Measurements from ENCODE around the gene RNF17. TPM values are rescaled to one million over a fixed set of nuclear protein-coding genes. Genes with fewer than 3 reads are reported as not detected.

RNF17 gene
- total and polyA plus RNA-seq, 10 of the 15 experiments (the other 5 are each of a cell fraction or from before 2014, with no cell fraction given) = not detected

DNA sequence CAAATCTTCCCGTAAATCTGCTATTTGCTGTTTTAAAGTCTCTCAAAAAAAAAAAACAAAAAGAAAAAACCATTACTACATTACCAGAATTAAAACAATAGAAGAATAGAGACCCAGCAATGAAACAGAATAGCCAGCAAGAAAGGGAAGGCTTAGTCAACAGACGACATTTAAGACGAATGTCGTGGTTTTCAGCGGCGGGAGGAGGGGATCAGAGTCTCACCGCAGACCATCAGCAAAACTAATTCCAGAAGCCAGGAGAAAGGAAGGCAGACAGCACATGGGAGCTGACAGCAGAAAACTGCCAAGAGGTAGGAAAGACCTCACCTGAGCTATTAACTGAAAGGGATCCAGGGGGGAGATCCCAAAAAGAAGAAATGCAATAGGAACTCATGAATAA is 128.9 kb downstream of the RNF17 start:
- no peaks in the 10 kb centered on the region for H4K20me1 ChIP-seq (ENCODE audit: control insufficient read depth, insufficient read depth)
- intact Hi-C loops (cut with micrococcal nuclease; ENCODE audit: unreplicated experiment) = no loop called here
- no peak overlapping the region for H3K27ac ChIP-seq (ENCODE audit: control insufficient read depth, insufficient read depth)
- ChIA-PET CTCF (no interaction called here), RAD21 (ENCODE audit: unreplicated experiment) (no interaction called here), POLR2A (no interaction called here), SMC1A (ENCODE audit: uncharacterized antibody, unreplicated experiment) (interaction anchor here (0.9 kb wide), 1 partner anchor 20 kb away, joined by 3 read pairs; no protein-coding TSS in a partner anchor)
- BruUV-seq (replicated peaks) = no TSS peak
- FAIRE-seq = no peak
- no peaks in the 10 kb centered on the region for H3K9me3 ChIP-seq (replicated peaks; ENCODE audit: control insufficient read depth, insufficient read depth, low read length)
- no peaks in the 10 kb centered on the region for H3K27me3 ChIP-seq (replicated peaks in 1 of 2; ENCODE audit: control insufficient read depth in 2 of 2, insufficient read depth in 2 of 2, low read length in 1 of 2)
- in situ Hi-C loops (cut with MboI) = no loop called here
- TF ChIP-seq CBX5 (IDR thresholded peaks at IDR 0.05; ENCODE audit: low read depth) (no peak), NR2C1 (IDR thresholded peaks at IDR 0.05) (no peak), NR2C2 (IDR thresholded peaks at IDR 0.05; ENCODE audit: borderline replicate concordance, control insufficient read depth, insufficient read length, low read depth) (no peak), HSF1 (IDR thresholded peaks at IDR 0.05; ENCODE audit: low read depth, low read length) (no peak), MEF2B (IDR thresholded peaks at IDR 0.05; ENCODE audit: partially characterized antibody, poor library complexity, severe bottlenecking) (no peak), CHD1 (IDR thresholded peaks at IDR 0.05; ENCODE audit: low read depth, low read length) (no peak), SKIL (IDR thresholded peaks at IDR 0.05; ENCODE audit: low read depth, poor library complexity, severe bottlenecking) (no peak), SMARCA5 (IDR thresholded peaks at IDR 0.05) (no peak), ZNF622 (IDR thresholded peaks at IDR 0.05) (no peak), CHD4 (IDR thresholded peaks at IDR 0.05) (no peak), IRF3 (IDR thresholded peaks at IDR 0.05) (no peak), POLR2AphosphoS2 (IDR thresholded peaks at IDR 0.05; ENCODE audit: low read depth, low read length) (no peak), ATF3 (IDR thresholded peaks at IDR 0.05; ENCODE audit: borderline replicate concordance, extremely low read depth, low read depth, low read length) (no peak)
- TF ChIP-seq, protein P1, sequence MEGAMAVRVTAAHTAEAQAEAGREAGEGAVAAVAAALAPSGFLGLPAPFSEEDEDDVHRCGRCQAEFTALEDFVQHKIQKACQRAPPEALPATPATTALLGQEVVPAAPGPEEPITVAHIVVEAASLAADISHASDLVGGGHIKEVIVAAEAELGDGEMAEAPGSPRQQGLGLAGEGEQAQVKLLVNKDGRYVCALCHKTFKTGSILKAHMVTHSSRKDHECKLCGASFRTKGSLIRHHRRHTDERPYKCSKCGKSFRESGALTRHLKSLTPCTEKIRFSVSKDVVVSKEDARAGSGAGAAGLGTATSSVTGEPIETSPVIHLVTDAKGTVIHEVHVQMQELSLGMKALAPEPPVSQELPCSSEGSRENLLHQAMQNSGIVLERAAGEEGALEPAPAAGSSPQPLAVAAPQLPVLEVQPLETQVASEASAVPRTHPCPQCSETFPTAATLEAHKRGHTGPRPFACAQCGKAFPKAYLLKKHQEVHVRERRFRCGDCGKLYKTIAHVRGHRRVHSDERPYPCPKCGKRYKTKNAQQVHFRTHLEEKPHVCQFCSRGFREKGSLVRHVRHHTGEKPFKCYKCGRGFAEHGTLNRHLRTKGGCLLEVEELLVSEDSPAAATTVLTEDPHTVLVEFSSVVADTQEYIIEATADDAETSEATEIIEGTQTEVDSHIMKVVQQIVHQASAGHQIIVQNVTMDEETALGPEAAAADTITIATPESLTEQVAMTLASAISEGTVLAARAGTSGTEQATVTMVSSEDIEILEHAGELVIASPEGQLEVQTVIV (IDR thresholded peaks at IDR 0.05; ENCODE audit: borderline replicate concordance, partially characterized antibody) = no peak
- TF ChIP-seq, protein P2, sequence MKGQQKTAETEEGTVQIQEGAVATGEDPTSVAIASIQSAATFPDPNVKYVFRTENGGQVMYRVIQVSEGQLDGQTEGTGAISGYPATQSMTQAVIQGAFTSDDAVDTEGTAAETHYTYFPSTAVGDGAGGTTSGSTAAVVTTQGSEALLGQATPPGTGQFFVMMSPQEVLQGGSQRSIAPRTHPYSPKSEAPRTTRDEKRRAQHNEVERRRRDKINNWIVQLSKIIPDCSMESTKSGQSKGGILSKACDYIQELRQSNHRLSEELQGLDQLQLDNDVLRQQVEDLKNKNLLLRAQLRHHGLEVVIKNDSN (IDR thresholded peaks at IDR 0.05; ENCODE audit: borderline replicate concordance, extremely low read length, insufficient read depth, low read depth, low read length) = no peak
- H2AFZ ChIP-seq (ENCODE audit: control insufficient read depth, low read depth, low read length) = no peak overlapping the region
- ATAC-seq = no peak
- H3K9ac ChIP-seq (ENCODE audit: control insufficient read depth, insufficient read depth, low read length) = no peak overlapping the region
- DNase-seq (ENCODE audit: low read depth, low spot score) = no peak
- H3K4me2 ChIP-seq (ENCODE audit: control insufficient read depth, insufficient read depth) = no peak overlapping the region
- peaks cover 20 to 24% of the 10 kb centered on the region in 2 experiments; a peak in 3 of 4 replicates for H3K36me3 ChIP-seq (ENCODE audit: control insufficient read depth in 2 of 2, insufficient read depth in 2 of 2, low read length in 1 of 2)
- H3K4me1 ChIP-seq (ENCODE audit: control insufficient read depth, insufficient read depth, low read length) = peaks cover 7% of the 10 kb centered on the region
- 98% methylated on average over 7 of the region's 7 CpGs for WGBS (ENCODE audit: insufficient coverage, insufficient replicate concordance, low lambda C conversion rate, missing lambda C conversion rate)
- no peaks in the 10 kb centered on the region for H3K79me2 ChIP-seq (ENCODE audit: control insufficient read depth, insufficient read depth, low read length)
- no peak overlapping the region for H3K4me3 ChIP-seq

Data from GM12878 (cell line).